Upper lobe of left lung (tissue), 6 donors: ENCODE measurements around the gene DVL3. TPM values are rescaled to one million over a fixed set of nuclear protein-coding genes. Genes with fewer than 3 reads are reported as not detected.

Source experiments
- ATAC-seq, 2 donors: fragments of 200-7000 bp; cut with Tn5 transposase; one replicate each; pipeline ENCODE4 v1.9.1; 2022; ENCODE audit warnings: mild to moderate bottlenecking in 2 of 2, moderate library complexity in 2 of 2; ENCODE audit not compliant: low FRiP score in 2 of 2
- DNase-seq, 2 donors: peaks; one replicate each; pipeline ENCODE4 v3.0.0-alpha.2; 2019 to 2020
- H3K27ac ChIP-seq, 4 donors: fragments of 200-600 bp; sonication (generic); one replicate each; pipeline ENCODE4 v1.5.1; 2016 to 2019
- H3K27me3 ChIP-seq, 4 donors: fragments of 200-600 bp; sonication (generic); one replicate each; pipeline ENCODE4 v1.5.1; 2017 to 2019
- H3K36me3 ChIP-seq, 4 donors: fragments of 200-600 bp; sonication (generic); one replicate each; pipeline ENCODE4 v1.5.1; 2016 to 2019
- H3K4me1 ChIP-seq, 4 donors: fragments of 200-600 bp; sonication (generic); one replicate each; pipeline ENCODE4 v1.5.1; 2018 to 2019
- H3K4me3 ChIP-seq, 4 donors: fragments of 200-600 bp; sonication (generic); one replicate each; pipeline ENCODE4 v1.5.1; 2017 to 2019; ENCODE audit warnings: mild to moderate bottlenecking in 2 of 4, moderate library complexity in 1 of 4
- H3K9me3 ChIP-seq, 4 donors: fragments of 200-600 bp; sonication (generic); one replicate each; pipeline ENCODE4 v1.5.1; 2018 to 2019
- CTCF ChIP-seq, 6 experiments: fragments of 450-650 bp in 4 of 6; fragments of 200-600 bp in 2 of 6; sonication (generic) in 2 of 6; IDR thresholded peaks; one replicate each; pipeline ENCODE4 v1.5.1; 2016 to 2019; ENCODE audit warnings: antibody characterized with exemption in 6 of 6
- EP300 ChIP-seq, 4 donors: sonication (generic); formaldehyde crosslinking; IDR thresholded peaks; one replicate each; pipeline ENCODE4 v1.5.1; 2017; ENCODE audit warnings: antibody characterized with exemption in 4 of 4, control low read depth in 2 of 4
- POLR2A ChIP-seq, 4 donors: fragments of 450-650 bp; IDR thresholded peaks; one replicate each; pipeline ENCODE4 v1.5.1; 2016 to 2017; ENCODE audit warnings: antibody characterized with exemption in 4 of 4, mild to moderate bottlenecking in 2 of 4
- POLR2AphosphoS5 ChIP-seq, 2 donors: sonication (generic); formaldehyde crosslinking; IDR thresholded peaks; one replicate each; pipeline ENCODE4 v1.5.1; 2017; ENCODE audit warnings: antibody characterized with exemption in 2 of 2
- WGBS, 2 donors: methylation state at CpG; one replicate each; pipeline ENCODE4 v1.1.5; 2017 to 2018; 5-methylcytosine and 5-hydroxymethylcytosine counted together
- total RNA-seq, 6 donors: library from RNA; depleted of rRNA in 4 of 6; stranded (reverse); fragments of >200 nt in 4 of 6; gene quantifications; one replicate each; pipeline versions ENCODE4 v1.1.0 to v1.2.1, GENCODE V29; 2016 to 2021
- donor health status: DM: no; HTN: no; CAD: no; lungs with moderate emphysema.
- donor health status: DM: no; HTN: yes; CAD: no; lungs with severe emphysema.

Gene DVL3
- total RNA-seq, 6 donors from 2014 or later, result 36.5 to 106 (median 62.8) TPM

- Histone ChIP-seq H3K9me3 (no peaks in the 10 kb centered on the region), H3K4me1 (no peaks in the 10 kb centered on the region), H3K36me3 (peaks cover 29 to 98% (median 86%) of the 10 kb centered on the region in 4 donors), H3K4me3 (no peak overlapping the region), H3K27me3 (no peaks in the 10 kb centered on the region), H3K27ac (no peak overlapping the region)
- DNase-seq (no peak), ATAC-seq (no peak)
- 100% methylated on average over 8 of the region's 8 CpGs; no CpG with 5 or more reads in 1 of the 2 donors for WGBS, 2 donors
- no peak for TF ChIP-seq EP300 (IDR thresholded peaks at IDR 0.05)
- TF ChIP-seq CTCF (IDR thresholded peaks at IDR 0.05), result no peak
- no peak for TF ChIP-seq POLR2A (IDR thresholded peaks at IDR 0.05)
- no peak for TF ChIP-seq POLR2AphosphoS5 (IDR thresholded peaks at IDR 0.05)
Observed at GRCh38 chr3:184167786-184168185, 12.6 kb downstream of the DVL3 start.

- DNase-seq, result no peak
- TF ChIP-seq POLR2A (IDR thresholded peaks at IDR 0.05) (no peak), POLR2AphosphoS5 (IDR thresholded peaks at IDR 0.05) (no peak), CTCF (IDR thresholded peaks at IDR 0.05) (no peak), EP300 (IDR thresholded peaks at IDR 0.05) (no peak)
- no peak overlapping the region for H3K27ac ChIP-seq
- H3K4me1 ChIP-seq, result no peaks in the 10 kb centered on the region
- H3K4me3 ChIP-seq, result no peak overlapping the region
- H3K27me3 ChIP-seq, result no peaks in the 10 kb centered on the region
- ATAC-seq, result peak in 1 of 2 donors; percentile 76
- no peaks in the 10 kb centered on the region for H3K9me3 ChIP-seq
- H3K36me3 ChIP-seq, result peaks cover 29 to 95% (median 81%) of the 10 kb centered on the region in 4 donors
- WGBS, 2 donors, result 83 to 86% methylated on average over 7 to 9 of the region's 9 CpGs
Observed at GRCh38 chr3:184168363-184169120, 13.4 kb downstream of the DVL3 start.

GRCh38 chr3:184169896-184170875 lies 15.0 kb downstream of the DVL3 start:
- H3K27me3 ChIP-seq, result no peaks in the 10 kb centered on the region
- H3K4me3 ChIP-seq, result no peak overlapping the region
- DNase-seq (no peak), ATAC-seq (no peak)
- H3K36me3 ChIP-seq, result peaks cover 15 to 79% (median 66%) of the 10 kb centered on the region in 4 donors
- no peak for TF ChIP-seq EP300 (IDR thresholded peaks at IDR 0.05)
- TF ChIP-seq POLR2A (IDR thresholded peaks at IDR 0.05), result no peak
- no peak for TF ChIP-seq CTCF (IDR thresholded peaks at IDR 0.05)
- TF ChIP-seq POLR2AphosphoS5 (IDR thresholded peaks at IDR 0.05), result no peak
- WGBS, 2 donors, result 89 to 95% methylated on average over 38 to 60 of the region's 66 CpGs
- no peak overlapping the region for H3K27ac ChIP-seq
- H3K9me3 ChIP-seq, result no peaks in the 10 kb centered on the region
- peaks cover 0 to 8% (median 4%) of the 10 kb centered on the region in 4 donors for H3K4me1 ChIP-seq

- no peaks in the 10 kb centered on the region for H3K27me3 ChIP-seq
- 84 to 97% methylated on average over 9 of the region's 9 CpGs for WGBS, 2 donors
- no peak for ATAC-seq
- no peaks in the 10 kb centered on the region for H3K9me3 ChIP-seq
- no peak for TF ChIP-seq POLR2AphosphoS5 (IDR thresholded peaks at IDR 0.05)
- no peak for TF ChIP-seq POLR2A (IDR thresholded peaks at IDR 0.05)
- no peak for TF ChIP-seq EP300 (IDR thresholded peaks at IDR 0.05)
- TF ChIP-seq CTCF (IDR thresholded peaks at IDR 0.05), result no peak
- H3K27ac ChIP-seq, result no peak overlapping the region
- H3K36me3 ChIP-seq, result peaks cover 9 to 65% (median 52%) of the 10 kb centered on the region in 4 donors
- no peak overlapping the region for H3K4me3 ChIP-seq
- no peak for DNase-seq
- peaks cover 8 to 21% (median 15%) of the 10 kb centered on the region in 4 donors for H3K4me1 ChIP-seq
Observed at GRCh38 chr3:184171562-184171961, 16.4 kb downstream of the DVL3 start.
